A549 treated with AZD9567 at 1 μM for 4 hours (cell line): ENCODE measurements around the gene CA5A. TPM values are rescaled to one million over a fixed set of nuclear protein-coding genes. Genes with fewer than 3 reads are reported as not detected.

Source experiments
- total RNA-seq: library from RNA; stranded (reverse); fragments of 200-300 nt; extraction: Qiagen RNA extraction; gene quantifications from 5 replicates; pipeline ENCODE4 v1.2.3, GENCODE V29; 2022; ENCODE audit not compliant: insufficient read depth

Gene CA5A
- total RNA-seq: not detected in 5 replicates

GRCh38 chr16:87936375-87937230 is at the start of gene CA5A:
TSS of gene CA5A (minus strand) at chr16:87936529. CDS start at chr16:87936450, 79 bp downstream.

GRCh38 chr16:87950765-87951551 is 14.6 kb upstream of the CA5A start, which contains the start of gene BANP:
TSS of gene BANP (plus strand) at chr16:87951434. CDS start at chr16:87975116, 23,682 bp downstream.

GRCh38 chr16:87869061-87869878 is 67.1 kb downstream of the CA5A start, which contains the start of gene SLC7A5:
TSS of gene SLC7A5 (minus strand) at chr16:87869507. CDS start at chr16:87869422, 85 bp downstream.

Other genes with a start within 250 kb of the CA5A start
- 42.2 to 51.8 TPM (median 48.3 TPM) in 5 replicates for gene KLHDC4, start 170.5 kb downstream of the CA5A start, total RNA-seq
- 641 to 938 TPM (median 870 TPM) in 5 replicates for gene SLC7A5, start 67.0 kb downstream of the CA5A start, total RNA-seq
- 13.4 to 16.5 TPM (median 14.1 TPM) in 5 replicates for gene BANP, start 14.9 kb upstream of the CA5A start, total RNA-seq